Measurements from ENCODE around the gene TMSB4X. TPM values are rescaled to one million over a fixed set of nuclear protein-coding genes. Genes with fewer than 3 reads are reported as not detected.

The TMSB4X gene
- total RNA-seq, 1 experiment from 2014 or later: 2,928 TPM

DNA sequence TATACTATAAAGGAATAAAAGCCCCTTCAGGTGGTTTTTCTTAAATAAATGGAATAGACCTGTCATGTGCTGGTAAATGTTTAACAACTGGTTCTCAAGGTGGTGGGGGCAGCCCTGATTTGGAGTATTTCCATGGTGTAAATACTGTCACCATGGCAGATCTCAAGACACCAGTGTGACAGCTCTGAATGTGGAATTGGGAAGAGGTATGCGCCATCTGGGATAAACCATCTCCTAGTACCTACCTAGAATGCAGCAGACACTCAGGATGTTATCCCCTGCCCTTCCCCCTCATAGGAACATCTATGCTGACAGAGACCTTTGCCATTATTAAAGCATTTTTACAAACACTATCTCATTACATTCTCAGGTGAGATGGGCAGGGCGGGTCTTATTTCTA, 26.4 kb upstream of the TMSB4X start:
- in situ Hi-C loops (cut with HindIII; ENCODE audit: low pct_unique_long_range_greater_than_20kb, low sequenced_read_pairs): no loop called here
- POLR2A ChIA-PET: no interaction called here

GRCh38 chrX:12949205-12949926, 25.5 kb upstream of the TMSB4X start:
- H3K27ac ChIP-seq (ENCODE audit: low read length): peak overlapping the region; percentile 59; the same call in 1 of the 2 replicates
- TF ChIP-seq TCF7L2 (IDR thresholded peaks at IDR 0.05; ENCODE audit: low read depth, low read length) (no peak), SIN3A (IDR thresholded peaks at IDR 0.05; ENCODE audit: borderline replicate concordance, insufficient read depth, low read depth, low read length) (no peak)
- TF ChIP-seq, protein P1, sequence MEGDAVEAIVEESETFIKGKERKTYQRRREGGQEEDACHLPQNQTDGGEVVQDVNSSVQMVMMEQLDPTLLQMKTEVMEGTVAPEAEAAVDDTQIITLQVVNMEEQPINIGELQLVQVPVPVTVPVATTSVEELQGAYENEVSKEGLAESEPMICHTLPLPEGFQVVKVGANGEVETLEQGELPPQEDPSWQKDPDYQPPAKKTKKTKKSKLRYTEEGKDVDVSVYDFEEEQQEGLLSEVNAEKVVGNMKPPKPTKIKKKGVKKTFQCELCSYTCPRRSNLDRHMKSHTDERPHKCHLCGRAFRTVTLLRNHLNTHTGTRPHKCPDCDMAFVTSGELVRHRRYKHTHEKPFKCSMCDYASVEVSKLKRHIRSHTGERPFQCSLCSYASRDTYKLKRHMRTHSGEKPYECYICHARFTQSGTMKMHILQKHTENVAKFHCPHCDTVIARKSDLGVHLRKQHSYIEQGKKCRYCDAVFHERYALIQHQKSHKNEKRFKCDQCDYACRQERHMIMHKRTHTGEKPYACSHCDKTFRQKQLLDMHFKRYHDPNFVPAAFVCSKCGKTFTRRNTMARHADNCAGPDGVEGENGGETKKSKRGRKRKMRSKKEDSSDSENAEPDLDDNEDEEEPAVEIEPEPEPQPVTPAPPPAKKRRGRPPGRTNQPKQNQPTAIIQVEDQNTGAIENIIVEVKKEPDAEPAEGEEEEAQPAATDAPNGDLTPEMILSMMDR (IDR thresholded peaks at IDR 0.05): no peak
- POLR2A ChIA-PET: interaction anchor here (0.8 kb wide), 1 partner anchor 16 kb away, joined by 3 read pairs; no protein-coding TSS in a partner anchor
- DNase-seq (ENCODE audit: low read depth, low spot score) (no peak), ATAC-seq (no peak)
- no peak overlapping the region for H3K4me3 ChIP-seq (ENCODE audit: low read depth in 2 of 2, low read length in 2 of 2)
- no peaks in the 10 kb centered on the region for H3K9me3 ChIP-seq (ENCODE audit: control insufficient read depth, insufficient read depth, low read depth, low read length)
- in situ Hi-C loops (cut with HindIII; ENCODE audit: low pct_unique_long_range_greater_than_20kb, low sequenced_read_pairs) (no loop called here), intact Hi-C loops (cut with micrococcal nuclease; ENCODE audit: unreplicated experiment) (no loop called here)
- no peaks in the 10 kb centered on the region for H3K27me3 ChIP-seq (ENCODE audit: control insufficient read depth, insufficient read depth, low read length)
- peaks cover 3% of the 10 kb centered on the region for H3K4me1 ChIP-seq (ENCODE audit: control insufficient read depth, insufficient read depth, low read length)
- no TSS peak for BruUV-seq (replicated peaks)
- H3K36me3 ChIP-seq (ENCODE audit: control insufficient read depth, insufficient read depth, low read length): no peaks in the 10 kb centered on the region
- CTCF ChIA-PET: no interaction called here

More for the DNA sequence above, 26.4 kb upstream of the TMSB4X start:
- DNase-seq (ENCODE audit: low read depth, low spot score): no peak
- no peak for ATAC-seq
- intact Hi-C loops (cut with micrococcal nuclease; ENCODE audit: unreplicated experiment): no loop called here
- Histone ChIP-seq H3K4me1 (ENCODE audit: control insufficient read depth, insufficient read depth, low read length) (peaks cover 3% of the 10 kb centered on the region), H3K27ac (ENCODE audit: low read length) (peak overlapping the region; percentile 80; the same call in 1 of the 2 replicates), H3K9me3 (ENCODE audit: control insufficient read depth, insufficient read depth, low read depth, low read length) (no peaks in the 10 kb centered on the region), H3K27me3 (ENCODE audit: control insufficient read depth, insufficient read depth, low read length) (no peaks in the 10 kb centered on the region), H3K36me3 (ENCODE audit: control insufficient read depth, insufficient read depth, low read length) (no peaks in the 10 kb centered on the region), H3K4me3 (ENCODE audit: low read depth in 2 of 2, low read length in 2 of 2) (no peak overlapping the region)
- BruUV-seq (replicated peaks): no TSS peak
- TF ChIP-seq POLR2AphosphoS5 (IDR thresholded peaks at IDR 0.05; ENCODE audit: low read depth, low read length) (no peak), REST (IDR thresholded peaks at IDR 0.05; ENCODE audit: insufficient read depth in 1 of 2, low read depth in 2 of 2, low read length in 1 of 2) (no peak), SIN3A (IDR thresholded peaks at IDR 0.05; ENCODE audit: borderline replicate concordance, insufficient read depth, low read depth, low read length) (no peak), TCF7L2 (IDR thresholded peaks at IDR 0.05; ENCODE audit: low read depth, low read length) (no peak)
- TF ChIP-seq, protein P1 (IDR thresholded peaks at IDR 0.05): no peak
- CTCF ChIA-PET: no interaction called here

Measured in Panc1 (cell line).